Smooth muscle cell (in vitro differentiated cells): ENCODE measurements around the gene RSBN1L. TPM values are rescaled to one million over a fixed set of nuclear protein-coding genes. Genes with fewer than 3 reads are reported as not detected.
A peak's percentile ranks its signal among the peaks of the same experiment; 100 is the strongest.

ENCODE experiments used
- DNase-seq: peaks from one replicate; lab custom pipeline; 2025; ENCODE audit not compliant: unreplicated experiment; lab: John Stamatoyannopoulos, UW
- H2AFZ ChIP-seq: fragments of 200-600 bp; sonication (generic); 2 replicates; pipeline ENCODE4 v1.6.0; 2016; ENCODE audit warnings: antibody characterized with exemption, low read depth, mild to moderate bottlenecking
- H3F3A ChIP-seq: fragments of 200-600 bp; sonication (generic); 2 replicates; pipeline ENCODE4 v1.6.0; 2017; ENCODE audit warnings: antibody characterized with exemption, low read depth
- H3K27ac ChIP-seq: fragments of 200-600 bp; sonication (generic); 2 replicates; pipeline ENCODE4 v1.5.1; 2016; ENCODE audit warnings: low read depth, mild to moderate bottlenecking
- H3K27me3 ChIP-seq: fragments of 200-600 bp; sonication (generic); 2 replicates; pipeline ENCODE4 v1.6.1; 2016; ENCODE audit warnings: low read depth, mild to moderate bottlenecking
- H3K36me3 ChIP-seq: fragments of 200-600 bp; sonication (generic); 2 replicates; pipeline ENCODE4 v1.5.1; 2016; ENCODE audit warnings: low read depth
- H3K4me1 ChIP-seq: fragments of 200-600 bp; sonication (generic); 2 replicates; pipeline ENCODE4 v1.5.1; 2016; ENCODE audit warnings: low read depth
- H3K4me2 ChIP-seq: fragments of 200-600 bp; sonication (generic); 2 replicates; pipeline ENCODE4 v1.6.0; 2016; ENCODE audit warnings: mild to moderate bottlenecking
- H3K4me3 ChIP-seq: fragments of 200-600 bp; sonication (generic); 2 replicates; pipeline ENCODE4 v1.5.1; 2016; ENCODE audit warnings: mild to moderate bottlenecking
- H3K79me2 ChIP-seq: fragments of 200-600 bp; sonication (generic); 2 replicates; pipeline ENCODE4 v1.6.0; 2016; ENCODE audit warnings: low read depth, mild to moderate bottlenecking
- H3K9ac ChIP-seq: fragments of 200-600 bp; sonication (generic); 2 replicates; pipeline ENCODE4 v1.6.0; 2016; ENCODE audit warnings: low read depth
- H3K9me3 ChIP-seq: fragments of 200-600 bp; sonication (generic); replicated peaks from 2 replicates; pipeline ENCODE4 v1.5.1; 2016; ENCODE audit warnings: low read depth
- H4K20me1 ChIP-seq: fragments of 200-600 bp; sonication (generic); 2 replicates; pipeline ENCODE4 v1.6.0; 2016; ENCODE audit warnings: low read depth
- CTCF ChIP-seq: fragments of 200-600 bp; sonication (generic); IDR thresholded peaks from 2 replicates; pipeline ENCODE4 v1.5.1; 2017; ENCODE audit warnings: borderline replicate concordance, mild to moderate bottlenecking, antibody characterized with exemption; ENCODE audit not compliant: insufficient read depth, poor library complexity, severe bottlenecking
- WGBS: methylation state at CpG from one replicate; pipeline ENCODE4 v1.1.7; 2016; ENCODE audit warnings: low lambda C conversion rate; 5-methylcytosine and 5-hydroxymethylcytosine counted together
- polyA plus RNA-seq: library from polyadenylated mRNA; unstranded; fragments of >200 nt; fragmentation: Nextera tagmentation; extraction: Ambion mirVana; gene quantifications from 2 replicates; pipeline ENCODE4 v1.2.1, GENCODE V29; 2016
- total RNA-seq: library from RNA; depleted of rRNA; stranded (reverse); fragments of >200 nt; gene quantifications from 2 replicates; pipeline ENCODE4 v1.2.3, GENCODE V29; 2014

RSBN1L gene
- total and polyA plus RNA-seq, 2 experiments from 2014 or later, result 3.8 to 26.2 TPM

- no peaks in the 10 kb centered on the region for H3K36me3 ChIP-seq
- H3K27ac ChIP-seq, result no peak overlapping the region
- H3K9me3 ChIP-seq, result no peaks in the 10 kb centered on the region
- no peak overlapping the region for H3K4me3 ChIP-seq
- no peaks in the 10 kb centered on the region for H3K4me1 ChIP-seq
- no peak overlapping the region for H3K4me2 ChIP-seq
- DNase-seq, result no peak
- H3F3A ChIP-seq, result no peaks in the 10 kb centered on the region
- no peak overlapping the region for H2AFZ ChIP-seq
- no peak for TF ChIP-seq CTCF
- no peaks in the 10 kb centered on the region for H4K20me1 ChIP-seq
- 97% methylated on average over 7 of the region's 7 CpGs for WGBS
- H3K9ac ChIP-seq, result no peak overlapping the region
- H3K27me3 ChIP-seq, result no peaks in the 10 kb centered on the region
- peaks cover 17% of the 10 kb centered on the region for H3K79me2 ChIP-seq
Measured at GRCh38 chr7:77680266-77680665, 16.0 kb upstream of the RSBN1L start.

- H3K9ac ChIP-seq, result no peak overlapping the region
- H3F3A ChIP-seq, result peaks cover 4% of the 10 kb centered on the region
- no peak for DNase-seq
- no peaks in the 10 kb centered on the region for H3K9me3 ChIP-seq
- H3K4me3 ChIP-seq, result no peak overlapping the region
- H3K4me1 ChIP-seq, result no peaks in the 10 kb centered on the region
- WGBS, result 36% methylated on average over 9 of the region's 9 CpGs
- H3K36me3 ChIP-seq, result no peaks in the 10 kb centered on the region
- H4K20me1 ChIP-seq, result peaks cover 22% of the 10 kb centered on the region
- H3K27ac ChIP-seq, result peak overlapping the region; percentile 55
- H3K27me3 ChIP-seq, result no peaks in the 10 kb centered on the region
- no peak for TF ChIP-seq CTCF
- peaks cover 19% of the 10 kb centered on the region for H3K79me2 ChIP-seq
- no peak overlapping the region for H2AFZ ChIP-seq
- no peak overlapping the region for H3K4me2 ChIP-seq
Measured at GRCh38 chr7:77684030-77684429, 12.2 kb upstream of the RSBN1L start.

- H3K27ac ChIP-seq, result peak overlapping the region; percentile 55
- no peaks in the 10 kb centered on the region for H3K36me3 ChIP-seq
- WGBS, result 58% methylated on average over 5 of the region's 5 CpGs
- H3K4me1 ChIP-seq, result no peaks in the 10 kb centered on the region
- H3K9me3 ChIP-seq, result no peaks in the 10 kb centered on the region
- peaks cover 4% of the 10 kb centered on the region for H3F3A ChIP-seq
- H3K4me2 ChIP-seq, result no peak overlapping the region
- no peaks in the 10 kb centered on the region for H3K27me3 ChIP-seq
- no peak for DNase-seq
- H2AFZ ChIP-seq, result no peak overlapping the region
- H3K4me3 ChIP-seq, result no peak overlapping the region
- H4K20me1 ChIP-seq, result peaks cover 31% of the 10 kb centered on the region
- no peak for TF ChIP-seq CTCF
- H3K9ac ChIP-seq, result no peak overlapping the region
- peaks cover 28% of the 10 kb centered on the region for H3K79me2 ChIP-seq
Measured at GRCh38 chr7:77685233-77685632, 11.0 kb upstream of the RSBN1L start.

GRCh38 chr7:77687100-77687746 is 9.0 kb upstream of the RSBN1L start:
- Histone ChIP-seq H3K4me2 (peak overlapping the region; percentile 69), H3K4me3 (no peak overlapping the region), H3K9ac (no peak overlapping the region), H3K4me1 (no peaks in the 10 kb centered on the region), H3K27ac (peak overlapping the region; percentile 32), H3K36me3 (no peaks in the 10 kb centered on the region), H3F3A (peaks cover 7% of the 10 kb centered on the region), H3K79me2 (peaks cover 31% of the 10 kb centered on the region), H4K20me1 (peaks cover 34% of the 10 kb centered on the region), H2AFZ (no peak overlapping the region), H3K9me3 (no peaks in the 10 kb centered on the region), H3K27me3 (no peaks in the 10 kb centered on the region)
- no peak for DNase-seq
- WGBS, result 52% methylated on average over 1 of the region's 1 CpG
- TF ChIP-seq CTCF, result no peak
